IMR-90 (cell line): ENCODE measurements around the gene KCNQ5. TPM values are rescaled to one million over a fixed set of nuclear protein-coding genes. Genes with fewer than 3 reads are reported as not detected.

Source experiments
- ATAC-seq: fragments of 200-7000 bp; cut with Tn5 transposase; 2 replicates; pipeline ENCODE4 v1.9.1; 2020; ENCODE audit warnings: low read depth, mild to moderate bottlenecking, moderate library complexity
- BruUV-seq: library from RNA; stranded (reverse); fragments of 400-500 nt; replicated peaks from 2 replicates; lab custom pipeline; 2021; lab: Mats Ljungman, UMichigan
- CTCF ChIA-PET: fragments of 300-600 bp; formaldehyde crosslinking; extraction: SDS; loops from one replicate; lab custom pipeline; 2021; ENCODE audit warnings: antibody characterized with exemption; lab: Yijun Ruan, JAX
- POLR2A ChIA-PET: fragments of 300-600 bp; sonication (Branson Sonifier 250); formaldehyde crosslinking; loops from one replicate; lab custom pipeline; 2022; ENCODE audit warnings: antibody characterized with exemption; ENCODE audit not compliant: unreplicated experiment; lab: Charles Lee
- DNase-seq: peaks from one replicate; pipeline ENCODE4 v3.0.0; 2013
- H2AFZ ChIP-seq: replicated peaks from 2 replicates; pipeline ENCODE3; 2013; ENCODE audit warnings: low read length, mild to moderate bottlenecking; ENCODE audit not compliant: poor library complexity
- H2AK5ac ChIP-seq: 2 replicates; pipeline ENCODE4 v1.6.1; 2013; ENCODE audit warnings: low read depth, low read length, inconsistent platforms
- H2AK9ac ChIP-seq: replicated peaks from 2 replicates; pipeline ENCODE3; 2013; ENCODE audit warnings: mild to moderate bottlenecking, low read depth, low read length, moderate library complexity; ENCODE audit not compliant: poor library complexity
- H2BK120ac ChIP-seq: 2 replicates; pipeline ENCODE4 v1.6.1; 2013; ENCODE audit warnings: low read depth, low read length, inconsistent platforms
- H2BK15ac ChIP-seq: 3 replicates; pipeline ENCODE4 v1.6.1; 2013; ENCODE audit warnings: low read depth, low read length, inconsistent platforms
- H2BK20ac ChIP-seq: 2 replicates; pipeline ENCODE4 v1.6.1; 2013; ENCODE audit warnings: low read depth, mild to moderate bottlenecking, inconsistent platforms, low read length, moderate library complexity
- H2BK5ac ChIP-seq: 2 replicates; pipeline ENCODE4 v1.6.1; 2013; ENCODE audit warnings: mild to moderate bottlenecking, low read depth, low read length, inconsistent platforms; ENCODE audit not compliant: poor library complexity, severe bottlenecking
- H3K14ac ChIP-seq: replicated peaks from 2 replicates; pipeline ENCODE4 v1.6.1; 2013; ENCODE audit warnings: low read depth, low read length, inconsistent platforms
- H3K18ac ChIP-seq: 2 replicates; pipeline ENCODE4 v1.6.1; 2013; ENCODE audit warnings: low read depth, low read length, control low read depth
- H3K23ac ChIP-seq: 2 replicates; pipeline ENCODE4 v1.6.1; 2013; ENCODE audit warnings: low read depth, low read length, inconsistent platforms
- H3K27ac ChIP-seq: 2 replicates; pipeline ENCODE4 v1.5.1; 2013; ENCODE audit warnings: mild to moderate bottlenecking, control low read depth, low read length; ENCODE audit not compliant: insufficient read depth
- H3K27me3 ChIP-seq: 2 replicates; pipeline ENCODE4 v1.6.1; 2013; ENCODE audit warnings: low read length; ENCODE audit not compliant: control insufficient read depth, insufficient read depth
- H3K36me3 ChIP-seq: 2 replicates; pipeline ENCODE4 v1.6.1; 2013; ENCODE audit warnings: low read length, mixed read lengths; ENCODE audit not compliant: control insufficient read depth, insufficient read depth
- H3K4ac ChIP-seq: 2 replicates; pipeline ENCODE4 v1.6.1; 2013; ENCODE audit warnings: low read depth, low read length, inconsistent platforms
- H3K4me1 ChIP-seq: 2 replicates; pipeline ENCODE4 v1.6.1; 2013; ENCODE audit warnings: low read length, mixed read lengths; ENCODE audit not compliant: control insufficient read depth, insufficient read depth
- H3K4me2 ChIP-seq: 2 replicates; pipeline ENCODE4 v1.6.1; 2013; ENCODE audit warnings: low read depth, mild to moderate bottlenecking, control low read depth, low read length, moderate library complexity
- H3K4me3 ChIP-seq: 2 replicates; pipeline ENCODE4 v1.5.1; 2013; ENCODE audit warnings: low read depth, mild to moderate bottlenecking, control low read depth, low read length, moderate library complexity; ENCODE audit not compliant: insufficient read depth
- H3K56ac ChIP-seq: 2 replicates; pipeline ENCODE4 v1.6.1; 2013; ENCODE audit warnings: low read length, inconsistent platforms; ENCODE audit not compliant: insufficient read depth; ENCODE audit errors: extremely low read depth
- H3K79me1 ChIP-seq, 2 experiments: 2 replicates each; pipeline ENCODE4 v1.6.1; 2013; ENCODE audit warnings: low read length in 2 of 2, inconsistent platforms in 1 of 2, low read depth in 1 of 2
- H3K9ac ChIP-seq: 2 replicates; pipeline ENCODE4 v1.6.1; 2013; ENCODE audit warnings: low read depth, low read length, control low read depth
- H3K9me1 ChIP-seq: 2 replicates; pipeline ENCODE4 v1.6.1; 2013; ENCODE audit warnings: low read length, inconsistent platforms; ENCODE audit not compliant: insufficient read depth
- H3K9me3 ChIP-seq: 2 replicates; pipeline ENCODE4 v1.6.1; 2013; ENCODE audit warnings: low read length; ENCODE audit not compliant: control insufficient read depth, insufficient read depth
- H4K20me1 ChIP-seq: 2 replicates; pipeline ENCODE4 v1.6.1; 2013; ENCODE audit warnings: low read length, inconsistent platforms; ENCODE audit not compliant: insufficient read depth
- H4K5ac ChIP-seq: 2 replicates; pipeline ENCODE4 v1.6.1; 2013; ENCODE audit warnings: mild to moderate bottlenecking, low read depth, low read length, control low read depth
- H4K8ac ChIP-seq, 2 experiments: 2 replicates each; pipeline ENCODE4 v1.6.1; 2013; ENCODE audit warnings: low read depth in 2 of 2, low read length in 2 of 2, control low read depth in 1 of 2, inconsistent platforms in 1 of 2
- H4K91ac ChIP-seq: 2 replicates; pipeline ENCODE4 v1.6.1; 2013; ENCODE audit warnings: low read depth, low read length, inconsistent platforms; ENCODE audit not compliant: insufficient read depth
- BHLHE40 ChIP-seq: fragments of 150-350 bp; IDR thresholded peaks from 2 replicates; pipeline ENCODE4 v1.6.1; 2016; ENCODE audit warnings: mild to moderate bottlenecking, low read depth, low read length
- CEBPB ChIP-seq: IDR thresholded peaks from 2 replicates; pipeline ENCODE4 v1.6.1; 2012; ENCODE audit warnings: low read depth, low read length, improper control_type of control experiment
- CHD1 ChIP-seq: IDR thresholded peaks from 2 replicates; pipeline ENCODE4 v1.6.1; 2012; ENCODE audit warnings: low read depth, low read length, improper control_type of control experiment
- FOS ChIP-seq: fragments of 150-350 bp; IDR thresholded peaks from 2 replicates; pipeline ENCODE4 v1.6.1; 2016; ENCODE audit warnings: low read depth, low read length
- MAFK ChIP-seq: IDR thresholded peaks from 2 replicates; pipeline ENCODE4 v1.6.1; 2012; ENCODE audit warnings: low read depth, low read length, improper control_type of control experiment
- MAZ ChIP-seq: IDR thresholded peaks from 2 replicates; pipeline ENCODE4 v1.6.1; 2012; ENCODE audit warnings: low read depth, mild to moderate bottlenecking, low read length, improper control_type of control experiment, moderate library complexity, borderline replicate concordance
- MXI1 ChIP-seq: IDR thresholded peaks from 2 replicates; pipeline ENCODE4 v1.6.1; 2012; ENCODE audit warnings: low read depth, mild to moderate bottlenecking, low read length, moderate library complexity, borderline replicate concordance
- NFE2L2 ChIP-seq: fragments of 150-350 bp; IDR thresholded peaks from 2 replicates; pipeline ENCODE4 v1.6.1; 2016; ENCODE audit warnings: low read depth, mild to moderate bottlenecking, low read length
- POLR2A ChIP-seq: IDR thresholded peaks from 2 replicates; pipeline ENCODE4 v1.6.1; 2012; ENCODE audit warnings: mild to moderate bottlenecking, low read depth, low read length
- RAD21 ChIP-seq: IDR thresholded peaks from 2 replicates; pipeline ENCODE4 v1.6.1; 2012; ENCODE audit warnings: low read length, improper control_type of control experiment
- RCOR1 ChIP-seq: IDR thresholded peaks from 2 replicates; pipeline ENCODE4 v1.6.1; 2012; ENCODE audit warnings: mild to moderate bottlenecking, low read length, improper control_type of control experiment; ENCODE audit not compliant: insufficient replicate concordance
- RFX5 ChIP-seq: IDR thresholded peaks from 2 replicates; pipeline ENCODE4 v1.8.0; 2012; ENCODE audit warnings: low read depth, mild to moderate bottlenecking, low read length, moderate library complexity
- SMC3 ChIP-seq: fragments of 150-350 bp; IDR thresholded peaks from 2 replicates; pipeline ENCODE4 v1.6.1; 2016; ENCODE audit warnings: low read depth, mild to moderate bottlenecking, antibody characterized with exemption, low read length, moderate library complexity
- dilution Hi-C: fragments of 300-500 bp; cut with HindIII; formaldehyde crosslinking; loops from one replicate; pipeline ENCODE4 v1.14.3; 2018; ENCODE audit warnings: low sequenced_read_pairs; ENCODE audit not compliant: unreplicated experiment
- in situ Hi-C: fragments of 300-500 bp; cut with MboI; formaldehyde crosslinking; loops from 3 replicates; pipeline ENCODE4 v1.14.3; 2019; ENCODE audit warnings: low sequenced_read_pairs, inconsistent platforms, mixed read lengths
- intact Hi-C: fragments of 100-400 bp; cut with micrococcal nuclease; formaldehyde crosslinking; loops from 2 replicates; pipeline ENCODE4 v1.10.0; 2022
- polyA plus RNA-seq, 3 experiments: library from polyadenylated mRNA; depleted of rRNA; stranded (reverse); fragments of >200 nt; gene quantifications; 2 replicates each; pipeline ENCODE4 v1.2.3, GENCODE V29; 2012; ENCODE audit warnings: low replicate concordance in 1 of 3
- total RNA-seq: library from RNA; depleted of rRNA; stranded (reverse); fragments of >200 nt; gene quantifications from 2 replicates; pipeline ENCODE4 v1.2.3, GENCODE V29; 2012
- TF ChIP-seq, protein P1 (sequence below): conservative IDR thresholded peaks from 2 replicates; pipeline ENCODE4 v1.5.1; 2012; ENCODE audit warnings: mild to moderate bottlenecking, low read depth, low read length, improper control_type of control experiment
- TF ChIP-seq, protein P2 (sequence below): fragments of 150-350 bp; IDR thresholded peaks from 2 replicates; pipeline ENCODE4 v1.6.1; 2016; ENCODE audit warnings: low read depth, mild to moderate bottlenecking, low read length, moderate library complexity, borderline replicate concordance
- TF ChIP-seq, protein P3 (sequence below): fragments of 150-350 bp; IDR thresholded peaks from 2 replicates; pipeline ENCODE4 v1.6.1; 2017; ENCODE audit warnings: mild to moderate bottlenecking, antibody characterized with exemption, low read length, low read depth

Gene KCNQ5
- total and polyA plus RNA-seq, 2 of the 4 experiments (the other 2 are of a cell fraction) = 0.75 to 1.3 TPM

DNA sequence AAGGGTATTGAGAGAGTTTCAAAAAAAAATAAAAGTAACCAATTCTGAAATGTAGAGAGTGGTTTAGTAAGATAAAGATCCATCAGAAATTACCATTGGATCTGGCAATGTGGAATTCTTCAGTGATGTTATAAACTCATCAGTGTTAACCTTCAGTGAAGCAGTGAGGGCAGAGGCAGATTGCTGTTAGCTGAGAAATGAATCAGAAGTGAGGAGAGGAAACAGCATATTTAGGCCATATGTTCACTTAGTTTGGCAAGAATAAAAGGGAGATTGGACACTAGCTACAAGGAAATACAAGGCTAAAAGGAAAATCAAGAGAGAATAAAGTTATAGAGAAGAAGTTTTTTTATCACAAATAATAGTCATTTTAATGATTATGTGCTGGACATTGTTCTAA, 9.6 kb downstream of the KCNQ5 start:
- no peaks in the 10 kb centered on the region for H3K36me3 ChIP-seq
- no peak overlapping the region for H2BK15ac ChIP-seq
- no peak overlapping the region for H2AK5ac ChIP-seq
- no peak for TF ChIP-seq RAD21
- no peak for TF ChIP-seq MAZ
- no peak for TF ChIP-seq POLR2A
- no peak for TF ChIP-seq NFE2L2
- TF ChIP-seq RCOR1 = no peak
- TF ChIP-seq, protein P1, sequence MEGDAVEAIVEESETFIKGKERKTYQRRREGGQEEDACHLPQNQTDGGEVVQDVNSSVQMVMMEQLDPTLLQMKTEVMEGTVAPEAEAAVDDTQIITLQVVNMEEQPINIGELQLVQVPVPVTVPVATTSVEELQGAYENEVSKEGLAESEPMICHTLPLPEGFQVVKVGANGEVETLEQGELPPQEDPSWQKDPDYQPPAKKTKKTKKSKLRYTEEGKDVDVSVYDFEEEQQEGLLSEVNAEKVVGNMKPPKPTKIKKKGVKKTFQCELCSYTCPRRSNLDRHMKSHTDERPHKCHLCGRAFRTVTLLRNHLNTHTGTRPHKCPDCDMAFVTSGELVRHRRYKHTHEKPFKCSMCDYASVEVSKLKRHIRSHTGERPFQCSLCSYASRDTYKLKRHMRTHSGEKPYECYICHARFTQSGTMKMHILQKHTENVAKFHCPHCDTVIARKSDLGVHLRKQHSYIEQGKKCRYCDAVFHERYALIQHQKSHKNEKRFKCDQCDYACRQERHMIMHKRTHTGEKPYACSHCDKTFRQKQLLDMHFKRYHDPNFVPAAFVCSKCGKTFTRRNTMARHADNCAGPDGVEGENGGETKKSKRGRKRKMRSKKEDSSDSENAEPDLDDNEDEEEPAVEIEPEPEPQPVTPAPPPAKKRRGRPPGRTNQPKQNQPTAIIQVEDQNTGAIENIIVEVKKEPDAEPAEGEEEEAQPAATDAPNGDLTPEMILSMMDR = no peak
- no peak for TF ChIP-seq SMC3
- TF ChIP-seq RFX5 = no peak
- TF ChIP-seq, protein P2, sequence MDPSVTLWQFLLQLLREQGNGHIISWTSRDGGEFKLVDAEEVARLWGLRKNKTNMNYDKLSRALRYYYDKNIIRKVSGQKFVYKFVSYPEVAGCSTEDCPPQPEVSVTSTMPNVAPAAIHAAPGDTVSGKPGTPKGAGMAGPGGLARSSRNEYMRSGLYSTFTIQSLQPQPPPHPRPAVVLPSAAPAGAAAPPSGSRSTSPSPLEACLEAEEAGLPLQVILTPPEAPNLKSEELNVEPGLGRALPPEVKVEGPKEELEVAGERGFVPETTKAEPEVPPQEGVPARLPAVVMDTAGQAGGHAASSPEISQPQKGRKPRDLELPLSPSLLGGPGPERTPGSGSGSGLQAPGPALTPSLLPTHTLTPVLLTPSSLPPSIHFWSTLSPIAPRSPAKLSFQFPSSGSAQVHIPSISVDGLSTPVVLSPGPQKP = no peak
- no peak for TF ChIP-seq MXI1
- no peak for TF ChIP-seq BHLHE40
- no peak for TF ChIP-seq CHD1
- TF ChIP-seq MAFK = no peak
- no peak for TF ChIP-seq CEBPB
- TF ChIP-seq FOS = no peak
- TF ChIP-seq, protein P3, sequence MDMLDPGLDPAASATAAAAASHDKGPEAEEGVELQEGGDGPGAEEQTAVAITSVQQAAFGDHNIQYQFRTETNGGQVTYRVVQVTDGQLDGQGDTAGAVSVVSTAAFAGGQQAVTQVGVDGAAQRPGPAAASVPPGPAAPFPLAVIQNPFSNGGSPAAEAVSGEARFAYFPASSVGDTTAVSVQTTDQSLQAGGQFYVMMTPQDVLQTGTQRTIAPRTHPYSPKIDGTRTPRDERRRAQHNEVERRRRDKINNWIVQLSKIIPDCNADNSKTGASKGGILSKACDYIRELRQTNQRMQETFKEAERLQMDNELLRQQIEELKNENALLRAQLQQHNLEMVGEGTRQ = no peak
- no peak overlapping the region for H3K4me2 ChIP-seq
- no peaks in the 10 kb centered on the region for H3K27me3 ChIP-seq
- H3K9me1 ChIP-seq = no peaks in the 10 kb centered on the region; the same call in 1 of the 2 replicates
- H4K5ac ChIP-seq = no peak overlapping the region
- H2AFZ ChIP-seq = no peak overlapping the region
- H2AK9ac ChIP-seq = no peak overlapping the region
- no peak overlapping the region for H2BK120ac ChIP-seq
- H3K23ac ChIP-seq = no peak overlapping the region
- ATAC-seq = peak; percentile 59; the same call in 1 of the 2 replicates
- no peak overlapping the region for H3K27ac ChIP-seq
- no peak overlapping the region for H4K91ac ChIP-seq
- H2BK20ac ChIP-seq = no peak overlapping the region
- no peaks in the 10 kb centered on the region for H3K9me3 ChIP-seq
- no peak overlapping the region for H3K4ac ChIP-seq
- in situ Hi-C loops = no loop called here
- no peaks in the 10 kb centered on the region for H3K4me1 ChIP-seq
- no peak overlapping the region for H3K56ac ChIP-seq
- ChIA-PET CTCF (interaction anchor here (0.6 to 0.8 kb wide), 2 partner anchors 68 to 532 kb away, joined by 3 read pairs; no protein-coding TSS in a partner anchor), POLR2A (no interaction called here)
- H3K18ac ChIP-seq = no peak overlapping the region
- no peak overlapping the region for H3K4me3 ChIP-seq
- no TSS peak for BruUV-seq
- intact Hi-C loops = no loop called here
- no peak overlapping the region for H3K9ac ChIP-seq
- H4K8ac ChIP-seq = no peak overlapping the region
- dilution Hi-C loops = no loop called here
- no peaks in the 10 kb centered on the region for H4K20me1 ChIP-seq
- no peak overlapping the region for H2BK5ac ChIP-seq
- DNase-seq = peak; percentile 61
- H3K79me1 ChIP-seq = peaks cover 0 to 3% of the 10 kb centered on the region in 2 experiments; a peak in 1 of 4 replicates
- no peak overlapping the region for H3K14ac ChIP-seq
